Right ventricle myocardium inferior (tissue), 1 donor: ENCODE data around the gene QDPR. TPM values are rescaled to one million over a fixed set of nuclear protein-coding genes. Genes with fewer than 3 reads are reported as not detected.

ENCODE experiments used
- ATAC-seq: fragments of 200-7000 bp; cut with Tn5 transposase; one replicate; pipeline ENCODE4 v1.9.1; 2020; ENCODE audit warnings: mild to moderate bottlenecking, moderate library complexity
- DNase-seq: peaks from one replicate; pipeline ENCODE4 v3.0.0; 2021; ENCODE audit errors: missing footprints
- intact Hi-C: fragments of 100-400 bp; cut with DNase I; formaldehyde crosslinking; loops from one replicate; pipeline ENCODE4 v1.11.0; 2022
- total RNA-seq: library from RNA; stranded (reverse); fragmentation: NEBNext Ultra II Directional; extraction: Animal tissue kit (Norgen Biotek cat#: 25700); gene quantifications from one replicate; pipeline ENCODE4 v1.2.1, GENCODE V29; 2021
- donor health status: DM: no; HTN: yes; CAD: no; lungs with severe emphysema.

Gene QDPR
- total RNA-seq, 1 donor from 2014 or later = 53.7 TPM

GRCh38 chr4:17494258-17495190, 17.4 kb downstream of the QDPR start:
- DNase-seq (no peak), ATAC-seq (no peak)
- intact Hi-C loops = no loop called here

- no peak for DNase-seq
- intact Hi-C loops = no loop called here
- ATAC-seq = no peak
Observed at GRCh38 chr4:17493619-17494018, 18.3 kb downstream of the QDPR start.

GRCh38 chr4:17492876-17493275, 19.0 kb downstream of the QDPR start:
- no peak for DNase-seq
- intact Hi-C loops = no loop called here
- ATAC-seq = no peak

DNA sequence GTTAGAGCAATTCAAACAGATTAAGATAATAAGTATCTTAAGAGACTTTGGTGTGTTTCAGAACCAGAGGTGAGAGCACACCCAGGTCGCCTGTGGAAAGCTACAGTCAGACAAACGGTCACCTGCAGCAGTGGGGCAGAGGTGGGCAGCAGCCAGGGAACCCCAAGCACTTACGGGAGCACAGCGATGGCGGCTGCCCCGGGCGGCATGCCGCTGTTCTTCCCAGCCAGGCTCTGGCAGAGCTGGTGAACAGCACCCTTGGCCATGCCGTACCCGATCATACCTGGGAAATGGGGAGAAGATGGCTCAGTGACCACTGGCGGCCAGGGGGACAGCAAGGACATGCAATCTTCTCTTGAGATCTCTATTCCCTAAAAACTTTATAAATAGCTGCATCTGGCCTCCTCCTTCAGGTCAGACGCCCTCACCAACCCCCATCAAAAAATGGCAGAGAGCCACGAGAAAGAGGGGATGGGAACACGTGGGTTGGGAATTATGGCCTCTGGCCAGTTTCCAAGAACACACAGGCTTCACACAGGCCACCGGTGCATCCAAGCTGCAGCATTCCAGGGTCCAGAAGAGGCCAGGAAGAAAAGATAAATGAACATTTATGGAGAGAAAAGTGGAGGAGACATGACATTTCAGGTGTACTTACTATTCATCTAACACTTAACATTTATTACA, 19.7 kb downstream of the QDPR start:
- no peak for ATAC-seq
- intact Hi-C loops = no loop called here
- no peak for DNase-seq

GRCh38 chr4:17491196-17491595, 20.7 kb downstream of the QDPR start:
- intact Hi-C loops = no loop called here
- DNase-seq (no peak), ATAC-seq (no peak)

DNA sequence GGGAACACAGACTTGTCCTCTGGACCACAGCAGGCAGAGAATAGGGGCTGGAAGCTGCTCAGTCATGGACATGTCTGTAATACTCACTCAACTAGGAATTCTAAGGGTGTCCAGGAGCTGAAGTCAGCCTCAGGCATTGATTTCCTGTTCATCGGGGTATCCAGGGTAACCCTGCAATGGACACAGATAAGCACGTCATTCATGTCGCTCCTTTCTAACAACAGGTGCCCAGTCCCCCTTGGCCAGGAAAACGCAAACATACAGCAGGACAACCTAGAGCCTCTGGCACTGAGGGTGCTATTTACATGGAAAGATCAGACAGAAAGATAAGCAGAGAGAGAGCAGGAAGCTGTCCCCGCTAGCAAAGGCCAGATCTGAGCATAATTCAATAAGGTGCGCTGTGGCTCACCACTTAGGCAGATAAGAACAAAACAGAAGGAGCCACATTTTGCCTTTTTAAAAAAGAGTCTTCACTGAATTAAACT, 21.3 kb downstream of the QDPR start:
- no peak for ATAC-seq

GRCh38 chr4:17489721-17490120, 22.2 kb downstream of the QDPR start:
- intact Hi-C loops = no loop called here
- DNase-seq (no peak), ATAC-seq (no peak)

More for the DNA sequence above, 21.3 kb downstream of the QDPR start:
- intact Hi-C loops = no loop called here
- DNase-seq = no peak

GRCh38 chr4:17489123-17489522, 22.8 kb downstream of the QDPR start:
- DNase-seq = no peak
- intact Hi-C loops = no loop called here
- no peak for ATAC-seq

DNA sequence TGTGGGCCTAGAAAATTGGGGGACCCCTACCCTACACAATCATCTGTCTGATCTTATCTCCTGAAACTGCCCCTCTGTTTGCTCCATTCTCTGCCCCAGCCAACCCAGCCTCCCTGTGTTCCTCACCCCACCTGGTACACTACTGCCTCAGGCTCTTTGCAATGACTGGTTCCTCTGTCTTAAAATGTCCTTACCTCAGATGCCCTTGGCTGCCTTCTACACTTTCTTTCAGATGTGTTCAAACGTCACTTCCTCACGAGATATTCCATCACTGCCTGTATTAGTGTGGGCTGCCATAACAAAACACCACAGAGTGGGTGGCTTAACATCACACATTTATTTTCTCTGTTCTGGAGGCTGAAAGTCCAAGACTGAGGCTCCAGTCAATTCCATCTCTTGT, 29.2 kb downstream of the QDPR start:
- intact Hi-C loops = no loop called here
- no peak for DNase-seq
- no peak for ATAC-seq

DNA sequence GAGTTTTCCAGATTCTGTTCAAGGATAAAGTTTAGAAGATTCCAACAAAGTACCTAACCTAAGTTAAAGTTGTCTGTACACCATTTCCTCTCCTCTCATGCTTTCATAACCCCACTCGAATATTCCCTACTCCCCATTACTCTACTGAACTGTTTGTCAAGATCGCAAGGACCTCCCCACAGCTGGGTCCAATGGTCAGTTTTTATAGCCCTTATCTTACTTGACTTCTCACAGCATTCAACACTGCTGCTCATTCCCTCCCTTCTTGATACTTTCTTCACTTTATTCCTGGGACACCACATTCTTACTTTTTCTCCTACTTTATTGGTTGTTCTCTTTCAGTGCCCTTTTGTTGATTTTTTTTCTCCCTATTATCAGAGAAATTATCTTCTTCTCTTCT, 30.9 kb downstream of the QDPR start:
- intact Hi-C loops = no loop called here
- no peak for DNase-seq
- ATAC-seq = no peak

DNA sequence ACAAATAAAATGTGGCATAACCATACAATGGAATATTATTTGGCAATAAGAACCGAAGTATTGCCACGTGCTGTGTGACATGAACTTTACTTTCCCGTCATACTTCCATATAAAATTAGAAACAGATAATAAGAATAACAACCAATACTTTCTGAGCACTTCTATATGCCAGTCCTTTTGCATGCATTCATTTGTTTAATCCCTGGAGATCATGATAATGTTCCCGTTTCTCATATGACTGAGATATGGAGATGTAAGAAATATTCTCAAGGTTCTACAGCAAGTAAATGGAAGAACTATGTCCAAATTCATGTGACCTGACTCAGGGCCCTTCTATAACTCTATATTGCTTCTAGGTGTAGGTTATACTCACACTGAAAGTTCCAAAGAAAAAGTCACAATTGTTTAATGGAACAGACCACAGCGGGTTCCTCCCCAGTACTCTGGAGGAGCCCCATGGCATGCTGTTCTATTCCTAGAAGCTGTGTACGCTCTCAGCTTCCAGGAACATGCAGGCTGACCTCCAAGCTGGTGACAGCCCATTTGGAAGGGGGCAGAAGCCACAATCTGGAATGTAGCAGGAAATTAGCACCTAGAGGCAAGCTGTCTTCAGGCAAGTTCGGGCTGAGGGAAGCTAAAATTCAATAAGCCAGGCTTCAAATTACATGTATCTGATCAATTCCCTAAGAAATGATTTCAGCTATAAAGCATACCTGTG, 31.5 kb downstream of the QDPR start:
- intact Hi-C loops = no loop called here
- DNase-seq (no peak), ATAC-seq (no peak)

GRCh38 chr4:17477774-17478472, 34.0 kb downstream of the QDPR start:
- no peak for DNase-seq
- intact Hi-C loops = no loop called here
- no peak for ATAC-seq

DNA sequence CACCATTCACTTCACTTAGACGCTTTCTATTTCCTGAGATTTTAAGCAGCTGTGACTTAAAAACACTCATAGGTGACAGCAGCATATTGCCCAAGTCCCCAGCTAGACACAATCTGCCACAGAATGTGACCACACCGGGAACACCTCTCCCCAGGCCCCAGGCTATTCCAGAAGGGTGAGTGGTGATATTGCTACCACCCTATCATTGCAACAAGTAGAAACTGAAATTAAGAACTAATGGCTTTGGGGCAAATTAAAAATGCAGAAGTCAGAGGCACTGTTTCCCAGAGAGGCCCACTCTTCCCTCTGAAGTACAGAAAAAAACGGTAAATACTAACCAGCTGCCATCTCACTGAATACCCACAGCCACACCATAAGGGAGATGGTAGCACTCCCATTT, 35.0 kb downstream of the QDPR start:
- no peak for ATAC-seq
- intact Hi-C loops = no loop called here
- no peak for DNase-seq

DNA sequence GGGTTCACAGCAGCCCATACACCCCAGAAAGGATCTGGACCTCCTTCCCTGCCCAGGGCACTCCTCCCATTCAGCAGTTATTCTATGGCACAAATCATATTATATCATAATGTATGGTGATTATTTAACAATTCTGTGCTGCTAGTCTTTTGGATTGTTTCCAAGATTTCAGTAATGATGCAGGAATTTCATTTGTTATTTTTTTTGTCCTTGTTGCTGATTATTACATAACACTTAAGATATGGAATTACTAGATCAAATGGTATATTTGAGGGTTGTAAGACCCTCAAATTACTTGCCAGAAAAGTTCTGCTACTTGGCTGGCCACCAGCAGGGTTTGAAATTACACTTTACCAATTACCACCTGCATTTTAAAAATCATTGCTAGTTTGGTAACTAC, 36.4 kb downstream of the QDPR start:
- intact Hi-C loops = no loop called here

DNA sequence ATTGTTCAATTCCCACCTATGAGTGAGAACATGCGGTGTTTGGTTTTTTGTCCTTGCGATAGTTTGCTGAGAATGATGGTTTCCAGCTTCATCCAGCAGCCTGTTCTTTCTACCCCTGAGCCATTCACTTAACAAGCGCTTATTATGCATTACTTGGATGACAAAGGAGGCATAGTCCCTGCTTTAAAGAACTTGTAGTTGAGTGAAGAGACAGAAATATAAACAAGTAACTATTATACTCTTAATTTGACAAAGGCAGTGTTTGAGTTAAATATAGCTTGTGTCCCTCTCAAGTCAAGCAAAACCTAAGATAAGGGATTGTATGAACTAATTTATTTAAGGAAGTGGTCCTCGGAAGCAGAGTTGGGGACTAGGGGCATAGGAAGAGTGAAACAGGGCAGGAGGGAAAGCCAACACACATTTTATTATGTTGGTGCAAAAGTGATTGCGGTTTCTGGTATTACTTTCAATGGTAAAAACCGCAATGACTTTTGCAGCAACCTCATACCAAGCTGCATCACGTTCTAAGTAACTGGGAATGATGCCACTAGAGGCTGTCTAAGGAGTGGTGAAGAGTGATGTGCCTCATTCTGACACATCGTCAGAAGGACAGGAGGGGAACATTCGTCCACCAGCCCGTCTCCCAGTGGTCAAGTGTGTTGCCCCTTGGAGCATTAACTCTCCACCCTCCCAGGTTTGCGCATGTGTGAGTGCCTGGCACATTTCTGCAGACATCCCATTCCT, 41.8 kb downstream of the QDPR start:
- DNase-seq = no peak
- no peak for ATAC-seq
- intact Hi-C loops = no loop called here

More for the DNA sequence above, 36.4 kb downstream of the QDPR start:
- no peak for DNase-seq
- ATAC-seq = no peak

GRCh38 chr4:17468619-17469221, 43.2 kb downstream of the QDPR start:
- DNase-seq = no peak

DNA sequence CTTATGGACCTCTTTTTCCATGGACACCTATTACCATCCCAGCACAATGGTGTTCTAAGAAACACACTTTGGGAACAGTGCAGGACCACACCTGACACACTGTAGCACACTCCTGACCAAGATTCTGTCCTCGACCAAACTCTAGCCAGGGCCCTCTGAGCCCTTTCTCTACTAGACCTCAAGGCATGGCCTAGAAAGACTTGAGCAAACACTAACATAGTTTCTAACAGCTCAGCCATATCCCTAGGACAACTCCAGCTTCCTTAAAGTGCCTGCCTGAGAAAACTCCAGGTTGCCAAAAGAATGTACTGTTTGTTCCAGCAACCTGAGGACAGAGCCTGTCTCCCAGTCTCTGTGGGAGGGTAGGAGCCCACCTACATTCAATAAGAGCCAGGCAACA, 48.3 kb downstream of the QDPR start:
- DNase-seq (no peak), ATAC-seq (no peak)
- intact Hi-C loops = no loop called here

More at GRCh38 chr4:17468619-17469221, 43.2 kb downstream of the QDPR start:
- intact Hi-C loops = no loop called here
- no peak for ATAC-seq
